Activated naive CD8-positive, alpha-beta T cell (primary cell): ENCODE results near the gene LHB.
"Not testable (repeated sequence)": the region's sequence is repeated elsewhere in the genome, so short reads cannot be mapped to it uniquely, and the experiment has no call there.

Experiments used
- H3K27ac Mint-ChIP-seq: one replicate; pipeline ENCODE4 v1.8.0; 2021; ENCODE audit warnings: mixed read lengths
- H3K27me3 Mint-ChIP-seq: one replicate; pipeline ENCODE4 v1.8.0; 2021; ENCODE audit warnings: mixed read lengths
- H3K36me3 Mint-ChIP-seq: one replicate; pipeline ENCODE4 v1.8.0; 2021; ENCODE audit warnings: mixed read lengths
- H3K4me1 Mint-ChIP-seq: one replicate; pipeline ENCODE4 v1.8.0; 2021; ENCODE audit warnings: low read depth, mixed read lengths
- H3K4me3 Mint-ChIP-seq: one replicate; pipeline ENCODE4 v1.8.0; 2021; ENCODE audit warnings: mild to moderate bottlenecking, mixed read lengths
- H3K9me3 Mint-ChIP-seq: one replicate; pipeline ENCODE4 v1.8.0; 2021; ENCODE audit warnings: low read depth, mixed read lengths

Gene LHB

DNA sequence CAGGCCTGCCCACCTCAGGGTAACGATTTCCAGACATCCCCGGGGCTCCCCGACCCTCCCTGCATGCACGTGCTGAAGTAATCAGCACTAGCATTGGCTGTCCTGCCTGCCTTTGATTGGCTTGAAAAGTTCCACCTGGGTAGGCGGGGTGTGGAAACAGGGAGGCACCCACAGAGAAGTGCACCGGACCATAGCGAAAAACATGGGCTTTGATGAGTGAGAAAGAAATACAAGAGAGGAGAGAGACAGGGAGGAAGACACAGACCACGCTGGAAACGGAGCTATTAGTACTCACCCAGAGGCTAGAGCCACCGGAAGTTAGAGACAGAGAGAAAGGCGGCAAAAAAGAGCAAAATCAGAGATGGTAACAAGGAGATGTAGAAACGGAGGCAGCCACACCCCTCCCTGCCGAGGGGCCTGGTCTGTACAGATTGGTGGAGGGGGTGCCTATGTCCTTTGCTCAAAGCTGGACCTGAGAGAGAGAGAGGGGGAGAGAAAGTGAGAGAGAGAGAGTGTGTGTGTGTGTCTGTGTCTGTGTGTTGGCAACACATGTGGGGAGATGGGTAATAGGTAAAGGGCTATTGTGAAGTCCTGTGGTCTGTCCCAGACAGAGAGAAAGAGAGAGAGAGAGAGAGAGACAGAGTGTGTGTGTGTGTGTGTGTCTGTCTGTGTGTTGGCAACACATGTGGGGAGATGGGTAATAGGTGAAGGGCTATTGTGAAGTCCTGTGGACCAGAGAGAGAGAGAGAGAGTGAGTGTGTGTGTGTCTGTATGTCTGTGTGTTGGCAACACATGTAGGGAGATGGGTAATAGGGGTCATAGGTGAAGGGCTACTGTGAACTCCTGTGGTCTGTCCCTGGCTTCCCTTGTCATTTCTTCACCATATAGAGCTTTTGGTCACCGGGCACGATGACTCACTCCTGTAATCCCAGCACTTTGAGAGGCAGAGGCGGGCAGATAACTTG, 4.3 kb upstream of the LHB start:
- Mint-ChIP-seq H3K36me3 (no peaks in the 10 kb centered on the region), H3K9me3 (no peaks in the 10 kb centered on the region), H3K27ac (no peak overlapping the region), H3K4me1 (peaks cover 13% of the 10 kb centered on the region), H3K27me3 (no peaks in the 10 kb centered on the region), H3K4me3 (peak overlapping the region; percentile 24)

DNA sequence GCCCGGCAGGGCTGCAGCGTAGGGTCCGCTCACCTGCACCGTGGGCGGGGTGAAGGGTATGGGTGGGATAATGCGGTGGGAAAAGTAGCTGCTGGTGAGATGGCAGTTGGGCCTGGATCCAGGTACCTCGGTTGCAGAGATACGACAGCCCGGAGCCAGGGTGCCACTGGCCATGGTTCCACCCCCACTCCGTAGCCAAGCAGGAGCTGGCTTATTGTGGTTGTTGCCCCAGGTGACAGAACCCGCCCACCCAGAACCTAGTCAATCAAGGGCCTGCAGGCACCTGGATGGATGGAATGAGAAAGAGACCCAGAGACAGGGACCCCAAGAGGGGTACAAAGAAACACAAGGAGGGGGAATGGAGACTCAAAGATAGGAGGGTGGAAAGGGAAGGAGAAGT, 3.5 kb upstream of the LHB start:
- Mint-ChIP-seq H3K4me1 (peaks cover 13% of the 10 kb centered on the region), H3K27ac (no peak overlapping the region), H3K27me3 (no peaks in the 10 kb centered on the region), H3K4me3 (no peak overlapping the region), H3K9me3 (no peaks in the 10 kb centered on the region), H3K36me3 (peaks cover 2% of the 10 kb centered on the region)

DNA sequence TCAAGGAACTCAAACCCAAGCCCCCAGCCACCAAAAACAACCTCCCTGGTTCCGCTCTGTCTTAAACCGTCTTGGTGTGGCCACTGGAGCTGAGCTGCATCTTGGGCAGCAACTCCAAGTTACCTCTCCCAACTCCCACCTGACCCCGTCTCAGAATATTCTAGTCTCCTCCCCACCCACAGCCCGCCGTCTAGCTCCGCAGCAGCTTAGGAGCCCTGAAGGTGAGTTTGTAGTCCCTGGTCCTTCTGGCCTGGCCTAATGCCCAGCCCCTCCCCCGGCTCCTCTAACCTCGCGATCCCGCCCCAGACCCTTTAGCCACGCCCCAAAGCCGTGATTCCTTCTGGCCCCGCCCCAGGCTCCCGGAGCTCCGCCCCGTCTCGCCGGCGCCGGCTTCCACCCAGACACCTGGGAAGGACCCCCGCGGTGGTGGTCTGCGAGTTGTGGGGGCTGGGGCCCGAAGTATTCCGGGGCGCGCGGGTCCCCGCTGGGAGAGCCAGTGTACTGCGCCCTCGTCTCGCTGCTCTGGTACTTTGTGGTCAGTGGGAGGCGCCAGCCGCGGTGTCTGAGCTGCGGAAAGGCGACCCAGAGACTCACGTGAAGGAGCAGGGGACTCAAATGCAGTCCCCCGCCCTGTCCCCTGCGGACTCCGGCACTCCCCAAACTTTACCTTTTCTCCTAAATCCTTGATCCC, 2.5 kb upstream of the LHB start:
- Mint-ChIP-seq H3K9me3 (no peaks in the 10 kb centered on the region), H3K27me3 (no peaks in the 10 kb centered on the region), H3K36me3 (peaks cover 2% of the 10 kb centered on the region), H3K4me3 (peak overlapping the region; percentile 87), H3K27ac (peak overlapping the region; percentile 58), H3K4me1 (peaks cover 13% of the 10 kb centered on the region)

DNA sequence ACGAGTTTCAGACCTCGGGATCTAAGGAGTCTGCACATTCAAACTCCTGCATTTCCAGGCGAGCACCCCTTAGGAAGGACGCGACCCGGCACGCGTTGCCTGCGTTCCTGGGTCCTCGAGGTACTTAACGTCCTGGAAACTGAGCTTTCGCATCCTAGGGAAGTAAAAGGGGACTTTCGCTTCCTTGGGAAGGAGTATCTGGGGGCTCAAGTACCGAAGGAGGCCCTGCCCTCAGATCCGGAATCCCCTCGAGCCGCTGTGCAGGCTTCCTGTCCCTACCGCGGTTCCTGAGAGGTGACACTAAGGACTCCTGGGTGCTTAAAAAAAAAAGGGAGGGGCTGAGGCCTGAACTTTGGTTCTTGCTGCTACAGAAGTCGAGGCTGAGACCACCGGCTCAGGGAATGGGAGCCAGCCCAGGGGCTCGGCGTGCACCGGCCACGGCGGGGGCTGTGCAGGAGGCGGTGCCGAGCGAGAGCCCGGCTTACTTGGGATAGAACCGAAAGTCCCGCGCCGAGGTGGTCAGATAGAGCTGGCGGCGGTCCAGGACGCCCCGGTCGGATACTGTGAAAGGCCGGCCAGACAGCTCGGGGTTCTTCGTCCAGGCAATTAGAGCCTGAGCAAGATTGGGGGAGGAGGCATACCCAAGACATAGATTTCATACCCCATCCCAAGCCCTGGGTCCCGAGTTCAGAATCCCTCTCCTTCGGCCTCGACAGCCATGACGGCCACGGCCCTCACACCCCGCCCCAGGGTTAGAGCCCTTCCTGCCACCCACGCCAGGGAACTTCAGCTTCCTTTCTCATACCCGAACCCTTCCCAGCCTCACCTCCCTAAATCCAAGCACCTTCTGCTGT, 1.7 kb upstream of the LHB start:
- H3K4me3 Mint-ChIP-seq: peak overlapping the region; percentile 87
- H3K36me3 Mint-ChIP-seq, H3K27me3 Mint-ChIP-seq, H3K9me3 Mint-ChIP-seq: not testable (repeated sequence)
- peaks cover 13% of the 10 kb centered on the region for H3K4me1 Mint-ChIP-seq
- H3K27ac Mint-ChIP-seq: peak overlapping the region; percentile 58

DNA sequence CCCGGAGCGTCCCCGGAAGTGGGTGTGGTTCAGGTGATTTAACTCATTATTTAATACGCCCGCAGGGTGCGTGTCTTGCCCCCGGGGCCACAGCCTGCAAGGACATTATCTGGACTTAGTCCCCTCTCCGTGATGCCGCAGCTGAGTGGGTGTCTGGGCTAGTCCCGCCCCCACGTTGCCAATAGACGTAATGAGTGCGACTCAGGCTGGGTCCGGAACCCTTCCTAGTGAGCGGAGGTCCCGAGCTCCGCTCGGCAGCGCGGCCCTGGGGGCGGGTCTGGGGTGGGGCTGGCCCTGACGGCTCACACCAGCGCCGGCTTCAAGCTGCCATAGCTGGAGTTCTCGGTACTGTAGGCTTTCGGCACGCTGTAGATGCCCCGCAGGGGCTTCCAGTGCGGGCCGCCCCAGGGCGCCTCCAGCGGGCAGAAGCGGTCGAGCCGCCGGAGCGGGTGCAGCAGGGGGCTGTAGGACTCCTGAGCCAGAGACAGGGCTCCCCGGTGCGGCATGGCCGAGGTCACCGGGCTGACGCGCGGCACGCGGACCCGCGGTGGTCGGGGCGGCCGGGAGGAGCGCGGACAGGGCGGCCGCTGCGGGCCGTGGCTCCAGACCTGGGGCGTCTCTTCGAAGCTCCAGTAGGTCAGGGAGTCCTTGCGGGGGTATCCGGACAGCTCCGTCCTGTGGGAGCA, 918 bp upstream of the LHB start:
- H3K27me3 Mint-ChIP-seq: no peaks in the 10 kb centered on the region
- no peaks in the 10 kb centered on the region for H3K9me3 Mint-ChIP-seq
- H3K36me3 Mint-ChIP-seq: peaks cover 2% of the 10 kb centered on the region
- peaks cover 13% of the 10 kb centered on the region for H3K4me1 Mint-ChIP-seq
- no peak overlapping the region for H3K27ac Mint-ChIP-seq
- H3K4me3 Mint-ChIP-seq: peak overlapping the region; percentile 87

DNA sequence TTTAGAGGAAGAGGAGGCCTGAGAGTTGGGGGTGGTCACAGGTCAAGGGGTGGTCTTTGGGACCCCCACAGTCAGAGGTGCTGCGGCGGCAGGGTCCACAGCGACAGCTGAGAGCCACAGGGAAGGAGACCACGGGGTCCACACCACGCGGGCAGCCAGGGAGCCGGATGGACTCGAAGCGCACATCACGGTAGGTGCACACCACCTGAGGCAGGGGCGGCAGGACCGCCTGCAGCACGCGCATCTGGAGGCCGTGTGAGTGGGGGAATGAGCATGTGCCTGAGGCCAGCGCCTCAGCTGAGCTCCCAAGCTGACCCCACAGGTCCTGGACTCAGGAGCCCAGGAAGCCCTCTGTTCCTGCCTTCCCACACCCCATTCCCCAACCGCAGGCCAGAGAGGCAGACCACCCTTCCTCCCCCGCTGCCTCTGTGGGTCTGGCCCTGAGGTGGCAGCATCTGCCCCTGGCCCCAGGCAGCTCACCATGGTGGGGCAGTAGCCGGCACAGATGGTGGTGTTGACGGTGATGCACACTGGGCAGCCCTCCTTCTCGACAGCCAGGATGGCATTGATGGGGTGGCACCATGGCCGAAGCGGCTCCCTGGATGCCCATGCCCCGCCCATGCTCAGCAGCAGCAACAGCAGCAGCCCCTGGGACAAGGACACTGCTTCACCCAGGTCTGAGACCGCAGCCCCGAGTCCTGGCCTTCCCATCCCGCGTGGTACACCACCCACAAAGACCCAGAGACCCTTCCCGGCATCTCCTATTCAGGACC, 638 bp downstream of the LHB start:
- H3K27me3 Mint-ChIP-seq: no peaks in the 10 kb centered on the region
- H3K36me3 Mint-ChIP-seq: peaks cover 2% of the 10 kb centered on the region
- H3K27ac Mint-ChIP-seq: no peak overlapping the region
- H3K4me1 Mint-ChIP-seq: peaks cover 11% of the 10 kb centered on the region
- no peak overlapping the region for H3K4me3 Mint-ChIP-seq
- H3K9me3 Mint-ChIP-seq: no peaks in the 10 kb centered on the region

DNA sequence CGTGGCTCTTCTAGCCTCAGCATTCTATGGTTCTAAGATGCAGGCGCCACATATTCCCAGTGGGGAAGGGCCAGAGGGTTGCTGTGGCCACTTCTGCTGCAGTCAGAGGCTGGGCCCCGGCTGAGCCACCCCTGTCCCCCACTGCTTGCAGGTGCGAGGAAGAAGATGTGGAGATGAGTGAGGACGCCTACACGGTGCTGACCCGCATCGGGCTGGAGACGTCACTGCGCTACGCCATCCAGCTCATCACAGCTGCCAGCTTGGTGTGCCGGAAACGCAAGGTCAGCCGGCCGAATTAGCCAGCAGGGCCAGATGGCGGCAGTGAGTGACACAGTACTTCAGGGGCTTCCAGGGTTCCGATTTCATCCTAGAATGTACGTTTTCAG, 2.0 kb downstream of the LHB start:
- Mint-ChIP-seq H3K4me3 (no peak overlapping the region), H3K9me3 (no peaks in the 10 kb centered on the region), H3K4me1 (peaks cover 5% of the 10 kb centered on the region), H3K27me3 (no peaks in the 10 kb centered on the region), H3K27ac (no peak overlapping the region), H3K36me3 (peaks cover 4% of the 10 kb centered on the region)

DNA sequence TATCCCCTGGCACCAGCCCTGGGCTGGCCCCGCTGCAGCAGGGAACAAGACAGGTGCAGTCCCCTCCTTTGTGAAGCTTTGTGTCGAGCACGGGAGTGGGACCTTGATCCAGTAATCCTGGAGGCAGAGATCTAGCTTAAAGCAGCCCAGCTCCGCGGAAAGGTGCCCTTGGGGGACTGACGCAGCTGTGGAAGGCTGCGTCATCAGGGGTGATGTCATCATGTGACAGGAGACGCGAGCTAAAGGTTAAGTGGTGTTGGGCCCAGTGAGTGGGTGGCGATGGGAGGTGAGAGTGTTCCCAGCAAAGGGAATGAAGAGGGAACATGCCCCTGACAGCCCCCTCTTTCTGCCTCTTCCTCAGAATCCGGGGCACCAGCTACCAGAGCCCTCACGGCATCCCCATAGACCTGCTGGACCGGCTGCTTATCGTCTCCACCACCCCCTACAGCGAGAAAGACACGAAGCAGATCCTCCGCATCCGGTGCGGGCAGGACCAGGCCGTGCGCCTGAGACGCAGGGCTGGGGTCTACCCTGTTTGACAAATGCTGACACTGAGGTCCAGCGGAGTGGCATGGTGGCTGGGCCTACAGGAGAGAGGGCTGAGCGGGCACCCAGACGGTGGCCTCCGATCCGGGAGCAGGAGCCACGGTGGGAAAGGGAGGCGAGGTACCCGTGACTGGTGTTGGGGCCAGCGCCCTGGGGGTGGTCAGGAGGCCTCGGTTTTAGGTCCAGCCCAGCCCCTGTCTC, 2.6 kb downstream of the LHB start:
- H3K9me3 Mint-ChIP-seq: no peaks in the 10 kb centered on the region
- H3K4me1 Mint-ChIP-seq: peaks cover 4% of the 10 kb centered on the region
- no peak overlapping the region for H3K4me3 Mint-ChIP-seq
- no peaks in the 10 kb centered on the region for H3K27me3 Mint-ChIP-seq
- no peak overlapping the region for H3K27ac Mint-ChIP-seq
- peaks cover 4% of the 10 kb centered on the region for H3K36me3 Mint-ChIP-seq

DNA sequence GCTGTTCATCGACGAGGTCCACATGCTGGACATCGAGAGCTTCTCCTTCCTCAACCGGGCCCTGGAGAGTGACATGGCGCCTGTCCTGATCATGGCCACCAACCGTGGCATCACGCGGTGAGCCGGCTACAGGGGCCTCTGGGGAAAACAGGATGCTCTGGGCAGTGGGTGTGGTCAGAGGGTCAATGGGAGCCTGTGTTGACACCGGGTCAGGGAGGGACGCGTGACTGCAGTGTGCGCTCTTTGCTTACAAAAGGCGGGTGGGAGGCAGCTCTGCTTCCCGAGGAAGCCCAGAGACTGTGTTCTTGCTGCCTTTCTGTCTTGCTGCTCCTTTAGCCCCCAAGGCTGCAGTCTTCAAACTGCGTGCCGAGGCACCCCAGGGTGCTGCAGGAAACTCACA, 5.7 kb downstream of the LHB start:
- no peaks in the 10 kb centered on the region for H3K9me3 Mint-ChIP-seq
- H3K36me3 Mint-ChIP-seq: peaks cover 4% of the 10 kb centered on the region
- H3K27ac Mint-ChIP-seq: no peak overlapping the region
- H3K27me3 Mint-ChIP-seq: no peaks in the 10 kb centered on the region
- no peak overlapping the region for H3K4me3 Mint-ChIP-seq
- no peaks in the 10 kb centered on the region for H3K4me1 Mint-ChIP-seq

DNA sequence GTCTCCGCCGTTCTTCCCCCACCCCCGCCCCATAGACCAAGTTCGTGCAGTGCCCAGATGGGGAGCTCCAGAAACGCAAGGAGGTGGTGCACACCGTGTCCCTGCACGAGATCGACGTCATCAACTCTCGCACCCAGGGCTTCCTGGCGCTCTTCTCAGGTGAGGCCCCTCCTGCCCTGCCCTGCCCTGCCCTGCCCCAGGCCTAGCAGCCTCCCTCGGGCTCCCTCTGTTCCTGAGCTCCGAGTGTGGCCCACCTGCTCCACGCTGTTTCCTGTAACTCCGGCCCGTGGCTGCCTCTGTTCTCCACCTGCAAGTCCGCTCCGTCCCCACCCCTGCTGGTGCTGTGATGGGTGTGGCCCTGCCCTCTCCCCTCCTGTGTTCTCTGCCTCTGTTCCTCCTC, 6.4 kb downstream of the LHB start:
- Mint-ChIP-seq H3K36me3 (peaks cover 2% of the 10 kb centered on the region), H3K27me3 (no peaks in the 10 kb centered on the region), H3K9me3 (no peaks in the 10 kb centered on the region), H3K4me1 (no peaks in the 10 kb centered on the region), H3K4me3 (no peak overlapping the region), H3K27ac (no peak overlapping the region)

DNA sequence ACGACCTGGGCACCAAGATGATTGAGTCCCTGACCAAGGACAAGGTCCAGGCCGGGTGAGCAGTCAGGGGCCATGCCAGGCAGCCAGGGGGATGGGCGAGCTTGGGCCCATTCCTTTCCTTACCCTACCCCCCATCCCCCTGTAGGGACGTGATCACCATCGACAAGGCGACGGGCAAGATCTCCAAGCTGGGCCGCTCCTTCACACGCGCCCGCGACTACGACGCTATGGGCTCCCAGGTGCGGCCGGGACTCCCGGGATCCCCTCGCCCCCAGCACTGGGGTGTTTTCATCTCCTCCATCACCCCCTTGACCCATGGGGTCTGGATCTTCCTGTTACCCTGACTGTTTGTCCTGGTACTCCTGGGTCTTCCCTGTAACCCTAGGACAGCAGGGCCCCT, 7.1 kb downstream of the LHB start:
- H3K4me3 Mint-ChIP-seq: no peak overlapping the region
- no peaks in the 10 kb centered on the region for H3K27me3 Mint-ChIP-seq
- H3K9me3 Mint-ChIP-seq: no peaks in the 10 kb centered on the region
- H3K36me3 Mint-ChIP-seq: peaks cover 2% of the 10 kb centered on the region
- H3K27ac Mint-ChIP-seq: no peak overlapping the region
- H3K4me1 Mint-ChIP-seq: no peaks in the 10 kb centered on the region

DNA sequence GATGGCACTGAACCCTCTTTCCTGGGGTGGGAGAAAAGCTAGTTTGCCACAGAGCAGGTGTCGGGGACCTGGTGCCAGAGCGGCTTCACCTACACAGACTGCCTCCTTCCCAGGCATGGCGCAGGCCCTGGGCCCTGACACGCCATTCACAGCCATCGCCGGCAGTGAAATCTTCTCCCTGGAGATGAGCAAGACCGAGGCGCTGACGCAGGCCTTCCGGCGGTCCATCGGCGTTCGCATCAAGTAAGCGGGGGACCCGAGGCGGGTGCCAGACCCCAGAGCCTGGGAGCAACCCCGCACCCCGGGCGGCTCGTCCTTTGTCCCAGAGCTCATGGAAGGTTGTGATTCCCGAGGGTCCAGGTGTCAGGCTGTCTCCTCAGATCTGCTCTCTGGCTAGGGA, 10.0 kb downstream of the LHB start:
- Mint-ChIP-seq H3K27me3 (no peaks in the 10 kb centered on the region), H3K36me3 (peaks cover 2% of the 10 kb centered on the region), H3K4me3 (no peak overlapping the region), H3K27ac (no peak overlapping the region), H3K4me1 (no peaks in the 10 kb centered on the region), H3K9me3 (no peaks in the 10 kb centered on the region)

DNA sequence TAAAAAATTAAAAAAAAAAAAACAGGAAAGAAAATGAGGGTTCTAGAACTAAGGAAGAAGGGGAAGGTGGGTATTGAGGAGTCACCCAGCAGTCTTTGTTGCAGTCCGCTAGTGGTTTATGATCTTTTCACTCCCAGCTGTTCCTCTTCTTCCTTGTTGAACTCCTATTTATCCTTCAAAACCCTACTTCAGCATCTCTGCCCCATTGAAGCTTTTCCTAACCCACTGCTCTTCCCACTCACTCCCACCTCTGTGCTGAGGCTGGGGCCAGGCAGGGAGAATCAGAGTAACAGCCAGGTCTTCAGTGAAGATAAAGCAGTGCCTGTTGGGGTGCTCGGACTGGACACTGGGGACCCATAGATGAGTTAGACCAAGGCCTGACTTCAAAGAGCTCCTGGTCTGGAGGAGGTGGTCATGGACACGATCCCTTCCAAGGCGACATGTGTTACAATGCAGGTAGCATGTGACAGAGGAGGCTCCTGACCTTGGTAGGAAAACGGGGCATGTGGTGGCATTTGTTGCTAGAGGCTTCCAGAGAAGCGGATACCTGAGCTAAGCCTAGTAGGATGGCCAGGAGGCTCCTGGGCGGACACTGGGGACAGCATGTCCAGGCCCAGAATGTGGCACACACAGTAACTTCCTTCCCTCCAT, 11.8 kb downstream of the LHB start:
- Mint-ChIP-seq H3K4me3 (no peak overlapping the region), H3K9me3 (no peaks in the 10 kb centered on the region), H3K36me3 (no peaks in the 10 kb centered on the region), H3K4me1 (no peaks in the 10 kb centered on the region), H3K27ac (no peak overlapping the region), H3K27me3 (no peaks in the 10 kb centered on the region)
